NOMO-1 treated with dmso at 0.1 percent for 144 hours (cell line): ENCODE results near the gene MS4A10.
"Not testable (repeated sequence)": the region's sequence is repeated elsewhere in the genome, so short reads cannot be mapped to it uniquely, and the experiment has no call there.

Experiments
- DNase-seq: peaks from one replicate; lab custom pipeline; 2025; ENCODE audit not compliant: unreplicated experiment; lab: John Stamatoyannopoulos, UW

The MS4A10 gene

DNA sequence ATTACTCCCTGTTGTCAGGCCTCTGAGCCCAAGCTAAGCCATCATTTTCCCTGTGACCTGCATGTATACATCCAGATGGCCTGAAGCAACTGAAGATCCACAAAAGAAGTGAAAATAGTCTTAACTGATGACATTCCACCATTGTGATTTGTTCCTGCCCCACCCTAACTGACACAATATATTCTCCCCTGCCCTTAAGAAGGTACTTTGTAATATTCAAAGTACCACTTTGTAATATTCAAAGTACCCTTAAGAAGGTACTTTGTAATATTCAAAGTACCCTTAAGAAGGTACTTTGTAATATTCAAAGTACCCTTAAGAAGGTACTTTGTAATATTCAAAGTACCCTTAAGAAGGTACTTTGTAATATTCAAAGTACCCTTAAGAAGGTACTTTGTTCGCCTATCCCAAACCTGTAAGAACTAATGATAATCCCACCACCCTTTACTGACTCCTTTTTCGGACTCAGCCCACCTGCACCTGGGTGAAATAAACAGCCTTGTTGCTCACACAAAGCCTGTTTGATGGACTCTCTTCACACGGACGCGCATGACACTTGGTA, 38.7 kb downstream of the MS4A10 start:
- not testable (repeated sequence) for DNase-seq

DNA sequence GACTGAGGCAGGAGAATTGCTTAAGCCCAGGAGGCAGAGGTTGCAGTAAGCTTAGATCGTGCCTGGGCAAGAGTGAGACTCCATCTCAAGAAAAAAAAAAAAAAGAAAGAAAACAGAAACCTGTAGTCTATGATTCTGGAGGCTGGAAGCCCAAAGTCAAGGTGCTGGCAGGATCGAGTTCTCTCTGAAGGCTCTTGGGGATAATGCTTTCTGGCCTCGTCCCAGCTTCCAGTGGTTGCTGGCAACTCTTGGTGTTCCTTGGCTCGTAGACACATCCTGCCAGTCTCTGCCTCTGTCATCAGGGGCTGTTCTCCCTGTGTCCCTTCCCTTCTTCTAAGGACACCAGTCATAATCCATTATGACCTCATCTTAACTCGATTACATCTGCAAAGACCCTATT, 40.0 kb downstream of the MS4A10 start:
- no peak for DNase-seq

DNA sequence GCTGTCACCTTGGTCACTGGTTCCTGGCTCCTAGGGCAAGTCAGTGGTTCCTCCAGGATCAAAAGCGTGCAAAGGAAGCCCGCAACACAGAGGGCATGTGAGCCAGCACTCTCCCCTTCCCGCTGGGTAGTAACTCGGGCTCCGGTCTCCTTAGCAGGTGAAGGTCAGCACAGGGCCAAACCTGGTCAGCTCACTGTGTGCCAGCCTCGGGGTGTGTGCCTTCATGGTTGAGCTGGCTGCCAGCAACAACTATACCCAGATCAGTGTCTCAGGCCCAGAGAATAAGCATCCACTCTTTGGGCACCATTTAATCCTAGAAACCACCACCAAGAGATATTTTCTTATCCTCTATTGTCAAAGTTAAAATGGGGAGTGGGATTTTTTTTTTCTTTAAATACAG, 40.7 kb downstream of the MS4A10 start:
- no peak for DNase-seq

DNA sequence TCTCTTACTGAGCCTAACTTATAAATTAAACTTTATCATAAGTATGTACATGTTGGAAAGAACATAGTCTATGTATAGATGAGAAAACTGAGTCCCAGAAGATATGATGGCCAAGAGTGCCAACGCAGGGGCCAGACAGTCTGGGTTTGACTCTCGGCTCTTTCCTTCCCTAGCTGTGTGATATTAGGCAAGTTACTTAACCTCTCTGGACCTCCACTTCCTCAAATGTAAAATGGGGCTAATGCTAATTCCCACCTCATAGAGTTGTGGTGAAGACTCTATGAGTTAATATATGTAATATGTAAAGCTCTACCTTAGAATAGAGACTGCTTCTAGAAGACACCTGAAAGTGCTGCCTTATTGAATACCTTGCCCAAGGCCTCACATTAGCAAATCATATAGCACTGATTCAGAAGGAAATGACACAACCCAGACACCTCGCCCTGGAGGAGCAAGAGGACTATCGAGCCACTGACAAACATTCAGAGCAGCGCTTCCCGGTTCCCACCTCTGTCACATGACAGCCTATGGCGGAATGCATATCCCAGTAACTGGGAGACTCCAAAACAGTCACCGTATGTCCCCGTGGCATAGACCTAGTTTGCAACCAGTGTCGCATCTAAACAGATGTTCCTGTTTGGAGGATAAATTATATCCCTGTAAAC, 45.5 kb downstream of the MS4A10 start:
- no peak for DNase-seq

DNA sequence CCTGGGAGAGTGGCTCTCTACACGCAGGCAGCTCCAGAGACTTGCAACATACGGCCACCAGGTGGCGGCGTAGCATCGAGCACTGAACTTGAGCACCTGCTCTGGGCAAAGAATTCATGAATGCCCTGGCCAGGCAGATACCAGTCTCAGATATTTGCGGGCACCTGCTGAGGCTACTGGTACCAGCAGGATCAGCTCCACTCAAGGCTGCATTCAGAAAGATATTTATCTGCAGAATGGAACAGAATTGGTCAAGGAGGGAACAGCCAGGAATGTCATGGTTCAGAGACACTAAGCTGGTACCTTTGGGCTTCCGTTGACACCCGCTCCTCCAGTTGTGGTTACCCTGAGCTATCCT, 46.0 kb downstream of the MS4A10 start:
- peak; percentile 36 for DNase-seq

DNA sequence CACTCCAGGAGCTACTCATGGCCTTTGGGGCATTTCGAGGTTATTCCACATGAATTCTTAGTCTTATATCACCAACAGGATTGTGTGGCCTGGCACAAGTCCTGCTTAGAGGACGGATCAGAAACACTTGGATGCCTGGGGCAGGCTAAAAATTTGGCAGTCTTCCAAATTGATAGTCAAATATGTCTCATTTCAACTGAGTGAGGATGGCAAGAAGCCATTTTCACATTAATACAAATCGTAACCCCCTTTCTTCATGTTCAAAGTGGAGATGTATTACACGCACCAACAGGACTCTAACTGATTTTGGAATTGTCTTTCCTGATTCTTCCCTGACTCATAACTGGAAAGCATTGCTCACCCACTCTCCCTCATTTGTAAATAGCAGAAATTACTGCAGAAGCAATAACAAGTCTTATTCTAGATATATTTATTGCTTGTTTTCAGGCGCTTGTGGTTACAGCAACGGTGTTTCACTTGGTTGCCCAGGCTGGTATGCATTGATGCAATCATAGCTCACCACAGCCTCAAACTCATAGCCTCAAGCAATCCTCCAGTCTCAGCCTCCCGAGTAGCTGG, 46.5 kb downstream of the MS4A10 start:
- DNase-seq = no peak

DNA sequence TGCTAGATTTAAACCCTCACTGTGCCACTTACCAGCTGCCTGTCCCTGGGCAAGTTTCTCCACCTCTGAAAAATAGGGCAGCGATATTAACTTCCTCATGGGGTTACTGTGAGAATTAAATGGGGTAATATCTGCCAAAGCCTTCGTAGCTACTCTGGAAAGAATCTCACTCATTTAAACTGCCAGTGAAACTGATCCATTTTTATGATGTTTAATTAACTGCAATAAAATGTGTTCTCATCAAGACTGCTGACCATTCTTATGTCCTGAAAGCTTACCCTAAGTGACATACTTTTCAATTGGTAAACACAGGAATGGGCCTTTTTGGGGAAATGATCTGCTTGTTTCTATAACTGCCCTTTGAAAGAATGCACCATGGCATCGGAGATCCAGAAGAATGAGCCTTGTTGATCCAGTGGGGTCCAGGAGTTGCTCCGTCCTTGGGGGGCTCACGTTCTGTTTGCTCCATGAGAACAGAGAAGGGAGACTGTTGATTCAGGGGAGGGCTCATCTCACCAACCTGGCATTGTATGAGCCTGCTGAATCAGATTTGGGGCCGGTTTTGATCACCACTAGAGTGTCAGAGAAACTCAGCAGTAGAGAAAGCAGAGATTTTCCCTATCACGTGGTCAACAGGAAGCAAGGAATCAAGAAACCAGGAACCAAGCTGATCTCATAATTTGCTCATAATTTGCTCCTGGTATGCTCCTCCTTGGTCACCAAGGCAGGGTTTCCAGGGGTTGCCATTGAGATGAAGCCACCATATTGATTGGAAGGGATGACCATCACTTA, 49.8 kb downstream of the MS4A10 start:
- no peak for DNase-seq

DNA sequence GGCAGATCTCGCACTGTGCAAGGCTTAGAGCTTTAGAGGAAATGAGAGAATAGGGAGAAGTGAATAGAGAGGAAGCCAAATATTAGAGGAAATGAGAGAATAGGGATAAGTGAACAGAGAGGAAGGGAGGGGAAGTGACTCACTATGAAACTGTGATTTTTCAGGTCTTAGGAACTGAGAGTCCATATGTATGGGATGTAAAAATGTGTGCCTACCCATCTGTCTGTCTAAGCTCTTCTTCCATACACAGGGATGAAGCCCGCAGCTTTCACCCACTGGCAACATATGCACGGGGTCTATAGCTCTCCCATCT, 50.4 kb downstream of the MS4A10 start:
- DNase-seq = peak; percentile 33

DNA sequence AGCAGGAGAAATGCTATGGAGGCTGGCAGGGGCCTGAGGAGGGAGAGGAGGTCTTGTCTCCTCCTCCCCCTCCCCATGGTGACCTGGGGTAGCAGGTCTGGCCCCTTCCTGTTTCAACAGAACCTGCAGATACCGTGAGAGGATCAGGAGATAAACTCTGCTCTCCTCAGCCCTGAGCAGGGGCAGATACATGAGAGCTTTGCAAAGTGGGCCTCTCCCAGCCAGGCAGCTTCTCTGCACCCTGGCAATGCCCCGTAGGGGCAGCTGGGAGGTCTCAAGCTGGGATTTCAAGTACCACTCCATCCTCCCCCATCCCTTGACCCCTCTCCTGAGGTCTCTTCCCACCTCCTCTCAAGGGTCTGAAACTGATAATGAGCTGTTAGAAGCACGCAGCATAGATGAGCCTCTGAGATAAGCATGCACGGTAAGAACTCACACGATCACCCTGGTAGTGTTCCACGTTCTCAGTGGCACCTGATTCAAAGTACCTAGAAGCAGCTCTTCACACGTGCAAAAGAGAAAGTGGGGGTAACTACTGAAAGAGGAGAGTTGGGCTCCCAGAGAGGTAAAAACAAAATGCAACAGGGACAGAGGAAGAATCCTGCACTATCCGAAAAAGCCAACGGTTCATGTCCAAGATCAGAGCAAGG, 51.9 kb downstream of the MS4A10 start:
- no peak for DNase-seq

DNA sequence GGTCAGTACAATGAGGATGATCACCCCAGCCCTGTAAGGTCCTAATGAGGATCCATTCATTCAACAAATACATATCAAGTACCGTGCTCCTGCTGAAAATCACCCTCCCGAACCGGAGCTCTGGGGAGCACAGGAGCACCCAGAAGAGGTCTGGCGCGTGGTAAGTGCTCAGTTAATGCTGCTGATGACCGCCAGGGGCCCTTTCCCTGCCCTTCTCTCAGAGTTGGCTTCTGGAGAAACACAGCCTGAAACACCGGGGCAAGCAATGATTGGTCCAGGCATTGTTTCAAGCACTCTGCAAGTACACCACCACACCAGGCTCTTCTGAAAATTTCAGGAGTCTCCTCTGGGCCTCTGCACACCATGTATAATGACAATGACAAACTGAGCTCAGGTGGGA, 53.0 kb downstream of the MS4A10 start:
- no peak for DNase-seq

DNA sequence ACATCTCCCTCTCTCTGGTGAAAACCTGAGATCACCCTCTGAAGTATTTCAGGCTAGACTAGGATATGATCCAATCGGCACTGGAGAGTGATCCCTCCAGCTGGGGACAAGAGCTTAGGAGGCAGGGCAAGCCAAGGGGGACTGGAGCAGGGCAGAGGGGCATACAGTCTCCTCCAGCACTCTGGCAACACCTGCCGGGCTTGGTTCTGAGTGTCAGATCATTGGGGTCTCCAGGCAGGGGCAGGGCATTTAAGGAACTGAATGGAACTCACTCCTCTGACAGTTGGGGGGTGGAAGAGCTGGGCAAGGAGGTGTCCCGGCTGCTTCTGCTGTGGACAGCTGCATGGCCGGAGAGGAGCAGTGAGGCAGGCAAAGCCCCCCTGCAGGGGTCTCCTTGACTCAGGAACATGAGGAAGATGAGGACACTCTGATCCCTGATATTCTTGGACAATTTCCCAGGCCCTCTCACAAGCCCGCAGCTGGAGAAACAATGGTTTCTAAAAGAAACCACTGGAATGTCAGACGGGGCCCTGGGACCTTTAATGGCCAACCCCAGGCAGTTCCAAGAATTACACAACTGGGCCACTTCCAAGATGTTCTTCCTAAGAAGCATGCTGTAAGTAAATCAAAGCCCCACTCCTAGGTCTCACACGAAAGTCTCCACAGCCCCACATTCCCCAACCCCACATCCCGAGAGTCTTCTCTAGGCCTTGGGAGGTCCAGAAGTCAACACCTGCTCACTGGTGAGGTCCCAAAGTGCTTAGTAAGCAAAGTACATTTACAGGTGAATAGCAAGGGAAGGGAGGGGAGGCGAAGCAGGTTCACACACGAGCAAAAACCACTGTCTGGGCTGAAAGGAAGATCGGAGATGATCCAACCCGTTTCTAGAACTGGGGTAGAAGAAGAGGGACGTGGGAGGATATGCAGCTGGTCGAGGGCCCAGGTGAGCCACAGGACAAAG, 55.6 kb downstream of the MS4A10 start:
- DNase-seq = no peak

DNA sequence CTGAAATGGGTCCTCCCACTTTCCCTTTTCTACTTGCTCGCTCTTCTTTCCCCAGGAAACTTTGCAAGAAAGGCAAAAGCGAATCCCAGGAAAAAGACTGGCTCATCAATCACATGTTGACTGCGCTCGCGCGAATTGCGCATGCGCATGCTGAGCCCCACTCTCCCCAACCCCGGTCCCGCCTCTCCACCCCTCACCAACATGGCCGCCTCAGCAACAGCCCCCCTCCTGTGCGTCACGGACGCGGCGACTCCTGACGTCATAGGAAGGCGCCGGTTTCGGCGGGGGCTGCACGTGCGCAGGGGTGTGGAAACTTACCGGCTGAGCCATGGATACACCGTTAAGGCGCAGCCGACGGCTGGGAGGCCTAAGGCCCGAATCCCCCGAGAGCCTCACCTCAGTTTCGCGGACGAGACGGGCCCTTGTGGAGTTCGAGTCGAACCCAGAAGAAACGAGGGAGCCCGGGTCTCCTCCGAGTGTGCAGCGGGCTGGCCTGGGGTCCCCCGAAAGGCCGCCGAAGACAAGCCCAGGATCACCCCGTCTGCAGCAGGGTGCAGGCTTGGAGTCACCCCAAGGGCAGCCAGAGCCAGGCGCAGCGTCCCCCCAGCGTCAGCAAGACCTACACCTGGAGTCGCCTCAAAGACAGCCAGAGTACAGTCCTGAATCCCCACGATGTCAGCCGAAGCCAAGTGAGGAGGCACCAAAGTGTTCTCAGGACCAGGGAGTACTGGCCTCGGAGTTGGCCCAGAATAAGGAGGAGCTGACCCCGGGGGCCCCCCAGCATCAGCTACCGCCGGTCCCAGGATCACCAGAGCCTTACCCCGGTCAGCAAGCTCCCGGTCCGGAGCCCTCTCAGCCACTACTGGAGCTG, 56.9 kb downstream of the MS4A10 start, which contains the start of gene CCDC86:
Gene CCDC86 (plus strand): TSS at position 317 of the 871 bp plus-strand sequence. CDS start 12 bp downstream, at position 329.
- peak; percentile 84 for DNase-seq

DNA sequence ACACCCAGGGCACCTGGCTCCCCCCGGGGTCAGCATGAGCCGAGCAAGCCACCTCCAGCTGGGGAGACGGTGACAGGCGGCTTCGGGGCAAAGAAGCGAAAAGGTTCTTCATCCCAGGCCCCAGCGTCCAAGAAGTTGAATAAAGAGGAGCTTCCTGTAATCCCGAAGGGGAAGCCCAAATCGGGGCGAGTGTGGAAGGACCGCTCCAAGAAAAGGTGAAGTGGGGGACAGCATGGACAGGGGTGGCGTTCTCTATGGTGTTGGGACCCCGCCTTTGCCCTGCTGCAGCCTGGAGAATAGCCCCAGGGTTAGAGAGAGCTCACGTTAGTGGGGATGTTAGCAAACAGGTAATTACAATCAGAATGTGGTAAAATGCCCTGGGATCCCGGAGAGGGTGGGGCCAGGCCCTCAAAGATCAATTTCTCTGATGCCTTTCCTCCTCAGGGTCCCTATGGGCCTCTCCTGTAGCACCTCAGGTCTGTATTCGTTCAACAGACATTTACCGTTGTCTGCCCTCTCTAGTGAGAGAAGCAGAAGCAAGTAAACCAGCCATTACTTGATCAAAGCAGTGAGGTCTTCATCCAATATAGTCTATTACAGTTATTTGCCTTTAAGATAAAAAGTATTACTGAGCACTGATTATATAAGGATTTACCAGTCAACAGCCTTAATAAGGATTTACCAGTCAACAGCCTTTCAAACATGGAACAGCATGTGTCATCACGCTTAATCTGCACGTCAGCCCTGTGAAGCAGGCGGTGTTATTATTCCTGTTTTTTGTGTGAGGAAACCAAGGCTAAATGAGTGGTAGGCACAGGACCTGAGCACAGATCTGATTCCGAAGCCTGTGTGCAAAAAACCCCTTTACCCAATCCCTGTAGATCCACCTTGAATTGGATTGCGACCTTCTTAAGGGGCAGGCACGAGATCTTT, 57.8 kb downstream of the MS4A10 start:
- no peak for DNase-seq

DNA sequence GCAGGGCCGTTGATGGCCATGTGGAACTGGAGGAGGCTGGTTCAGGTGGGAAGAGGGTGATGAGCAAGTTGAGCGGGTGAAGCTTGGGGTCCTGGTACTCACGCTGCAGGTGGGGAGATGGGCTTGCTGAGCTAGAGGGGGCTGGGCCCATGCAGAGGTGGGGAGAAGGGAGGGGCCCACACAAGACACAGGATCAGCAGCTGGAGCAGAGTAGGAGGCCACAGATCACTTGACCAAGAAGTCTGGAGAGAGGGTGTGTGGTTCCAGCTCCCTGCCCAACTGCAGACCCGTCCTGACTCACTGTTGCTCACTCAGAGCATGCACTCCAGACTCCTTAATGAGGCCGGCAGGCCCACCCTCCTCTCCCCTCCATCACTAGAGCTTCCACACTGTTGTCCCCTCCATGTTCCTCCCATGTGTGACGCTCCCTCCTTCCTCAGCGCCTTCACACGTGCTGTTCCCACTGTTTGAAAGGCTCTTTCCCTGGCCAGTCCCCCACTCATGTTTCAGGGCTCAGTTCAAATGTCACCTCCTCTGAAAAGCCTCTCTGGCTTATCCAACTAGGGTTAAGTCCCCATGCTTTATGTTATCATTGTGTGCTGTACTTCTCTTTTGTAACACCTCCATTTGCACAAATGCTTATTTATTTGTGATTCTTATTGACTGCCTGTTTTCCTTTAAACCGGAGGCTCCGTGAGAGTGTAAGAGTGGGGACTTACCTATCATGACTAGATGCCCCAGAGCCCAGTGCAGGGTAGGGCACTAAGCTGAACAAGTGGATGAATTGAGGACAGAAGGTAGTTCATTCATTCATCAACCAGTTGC, 59.1 kb downstream of the MS4A10 start:
- no peak for DNase-seq

DNA sequence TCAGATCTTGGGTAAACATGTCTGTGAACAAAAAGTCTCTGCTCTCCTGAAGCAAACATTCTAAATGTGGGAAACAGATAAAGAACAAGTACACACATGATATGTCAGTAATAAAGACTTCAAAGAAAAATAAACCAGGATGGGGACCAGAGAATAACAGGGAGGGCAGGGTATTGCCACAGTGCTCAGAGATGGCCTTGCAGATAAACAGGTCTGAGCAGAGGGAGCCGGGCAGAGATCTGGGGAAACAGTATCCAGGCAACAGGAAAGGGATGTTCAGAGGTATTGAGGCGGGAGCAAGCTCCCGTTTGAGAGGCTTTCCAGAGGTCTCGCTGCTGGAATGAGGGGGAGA, 59.7 kb downstream of the MS4A10 start:
- DNase-seq = no peak

DNA sequence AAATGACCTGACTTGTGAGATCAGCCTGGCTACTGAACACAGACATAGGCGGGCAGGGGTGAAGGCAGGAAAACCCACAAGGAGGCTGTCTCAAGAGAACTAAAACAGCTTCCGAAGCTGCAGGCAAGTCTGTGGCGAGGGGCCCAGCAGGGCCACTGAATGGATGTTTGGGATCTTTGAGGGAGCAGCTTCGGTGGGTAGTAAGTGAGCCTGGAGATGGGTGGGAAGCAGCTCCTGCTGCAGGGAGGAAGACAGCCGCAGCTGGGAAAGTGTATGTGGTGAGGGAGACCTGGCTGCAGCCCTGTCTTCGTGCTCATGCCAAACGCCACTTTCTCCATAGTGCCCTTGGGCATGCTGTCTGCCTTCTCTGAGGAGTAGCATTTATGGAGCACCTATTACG, 60.2 kb downstream of the MS4A10 start:
- no peak for DNase-seq

DNA sequence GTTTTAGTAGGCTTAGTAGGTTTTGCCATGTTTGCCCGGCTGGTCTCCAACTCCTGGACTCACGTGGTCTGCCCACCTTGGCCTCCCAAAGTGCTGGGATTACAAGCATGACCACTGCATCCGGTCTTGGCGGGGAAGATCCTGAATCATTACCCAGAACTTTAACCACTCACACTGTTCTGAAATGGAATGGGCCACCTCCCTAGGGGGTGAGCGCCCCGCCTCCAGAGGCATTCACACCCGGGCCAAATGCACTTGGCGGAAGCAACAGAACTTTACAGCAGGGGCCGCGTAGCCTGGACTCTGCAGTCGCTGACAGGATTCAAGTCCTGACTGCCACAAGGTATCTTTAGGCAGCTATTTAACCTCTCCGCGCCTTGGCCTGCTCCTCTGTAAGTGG, 62.1 kb downstream of the MS4A10 start:
- no peak for DNase-seq

DNA sequence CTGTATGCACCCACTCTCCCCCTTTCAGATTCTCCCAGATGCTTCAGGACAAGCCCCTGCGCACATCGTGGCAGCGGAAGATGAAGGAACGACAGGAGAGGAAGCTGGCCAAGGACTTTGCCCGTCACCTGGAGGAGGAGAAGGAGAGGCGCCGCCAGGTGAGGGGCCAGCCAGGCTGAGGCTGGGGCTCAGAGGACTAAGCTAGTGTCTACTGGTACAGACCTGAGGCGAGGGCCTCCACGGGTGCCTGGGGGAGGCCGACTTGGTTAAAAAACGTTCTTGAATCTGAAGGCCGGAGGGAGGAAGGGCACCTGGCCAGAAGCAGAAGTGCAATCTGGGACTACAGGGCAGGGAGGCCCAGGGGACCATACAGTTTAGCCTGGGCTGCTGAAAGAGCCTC, 62.8 kb downstream of the MS4A10 start:
- DNase-seq = no peak
